GM21528 (cell line): ENCODE data around the gene CDC42.
"Not testable (repeated sequence)": the region's sequence is repeated elsewhere in the genome, so short reads cannot be mapped to it uniquely, and the experiment has no call there.

Experiments
- ATAC-seq: cut with Tn5 transposase; IDR thresholded peaks from one replicate; pipeline ENCODE4 v1.9.1; 2021; ENCODE audit warnings: mild to moderate bottlenecking, moderate library complexity; ENCODE audit not compliant: unreplicated experiment, low FRiP score

CDC42 gene

GRCh38 chr1:22064751-22065402 lies 12.4 kb downstream of the CDC42 start:
- ATAC-seq, result no peak

- ATAC-seq, result no peak
Measured at GRCh38 chr1:22071511-22071910, 19.0 kb downstream of the CDC42 start.

GRCh38 chr1:22074803-22075202 lies 22.3 kb downstream of the CDC42 start:
- no peak for ATAC-seq

GRCh38 chr1:22075718-22076117 lies 23.2 kb downstream of the CDC42 start:
- ATAC-seq, result no peak

- no peak for ATAC-seq
Measured at GRCh38 chr1:22076346-22076745, 23.8 kb downstream of the CDC42 start.

GRCh38 chr1:22077728-22078127 lies 25.2 kb downstream of the CDC42 start:
- no peak for ATAC-seq

- ATAC-seq, result no peak
Measured at GRCh38 chr1:22078133-22078532, 25.6 kb downstream of the CDC42 start.

GRCh38 chr1:22080191-22080590 lies 27.7 kb downstream of the CDC42 start:
- no peak for ATAC-seq

- no peak for ATAC-seq
Measured at GRCh38 chr1:22088331-22088730, 35.8 kb downstream of the CDC42 start.

GRCh38 chr1:22089134-22089571 lies 36.6 kb downstream of the CDC42 start:
- no peak for ATAC-seq

- no peak for ATAC-seq
Measured at GRCh38 chr1:22089787-22090186, 37.3 kb downstream of the CDC42 start.

- no peak for ATAC-seq
Measured at GRCh38 chr1:22090867-22091266, 38.4 kb downstream of the CDC42 start.

- ATAC-seq, result not testable (repeated sequence)
Measured at GRCh38 chr1:22092026-22092768, 39.7 kb downstream of the CDC42 start.

- ATAC-seq, result no peak
Measured at GRCh38 chr1:22093513-22093912, 41.0 kb downstream of the CDC42 start.

GRCh38 chr1:22096036-22096435 lies 43.5 kb downstream of the CDC42 start:
- ATAC-seq, result no peak

GRCh38 chr1:22096463-22096862 lies 44.0 kb downstream of the CDC42 start:
- no peak for ATAC-seq

GRCh38 chr1:22098752-22099151 lies 46.2 kb downstream of the CDC42 start:
- no peak for ATAC-seq

GRCh38 chr1:22100168-22100567 lies 47.7 kb downstream of the CDC42 start:
- no peak for ATAC-seq

GRCh38 chr1:22101199-22101598 lies 48.7 kb downstream of the CDC42 start:
- no peak for ATAC-seq

- no peak for ATAC-seq
Measured at GRCh38 chr1:22101995-22102394, 49.5 kb downstream of the CDC42 start.

GRCh38 chr1:22102746-22103145 lies 50.2 kb downstream of the CDC42 start:
- no peak for ATAC-seq

GRCh38 chr1:22104094-22104493 lies 51.6 kb downstream of the CDC42 start:
- ATAC-seq, result no peak
